Activated CD4-positive, alpha-beta T cell treated with anti-CD3 and anti-CD28 coated beads, Interleukin-10, Interleukin-2, amounts not matched to agents 100 ng/mL and 50 ng/mL, durations not matched to agents 16 hours and 8 hours (primary cell): ENCODE measurements around the gene APBB2.

Experiments used
- DNase-seq: peaks from one replicate; pipeline ENCODE4 v3.0.0-alpha.2; 2020

The APBB2 gene

DNA sequence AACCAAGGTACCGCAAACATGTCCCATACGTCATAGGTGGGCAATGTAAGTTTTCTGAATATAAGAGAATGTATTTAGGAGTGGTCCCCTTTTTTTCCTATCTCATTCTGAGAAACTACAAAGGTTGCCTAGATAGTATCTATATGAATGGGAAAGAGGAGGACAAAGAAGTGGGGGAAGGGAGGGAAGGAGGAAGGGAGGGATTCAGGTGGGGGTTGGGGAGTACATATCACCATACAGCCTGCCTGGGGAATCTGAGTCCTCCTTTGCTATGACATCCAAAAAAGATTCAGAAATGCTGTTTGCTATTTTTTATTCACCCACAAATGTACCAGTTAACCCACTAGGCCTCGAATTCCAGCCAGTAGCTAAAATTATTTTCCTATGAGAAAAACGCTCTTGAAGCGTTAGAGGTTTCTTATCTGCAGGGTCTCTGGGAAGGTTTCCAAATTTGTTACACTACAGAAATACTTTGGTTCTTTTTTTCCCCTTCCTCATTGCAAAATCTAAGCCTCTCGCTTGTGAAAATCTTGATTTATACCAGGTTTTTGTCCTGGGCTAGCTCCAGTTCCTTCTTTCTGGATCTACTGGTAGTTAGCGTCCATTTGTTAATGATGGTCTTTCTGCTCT lies 251.7 kb downstream of the APBB2 start:
- DNase-seq = no peak

DNA sequence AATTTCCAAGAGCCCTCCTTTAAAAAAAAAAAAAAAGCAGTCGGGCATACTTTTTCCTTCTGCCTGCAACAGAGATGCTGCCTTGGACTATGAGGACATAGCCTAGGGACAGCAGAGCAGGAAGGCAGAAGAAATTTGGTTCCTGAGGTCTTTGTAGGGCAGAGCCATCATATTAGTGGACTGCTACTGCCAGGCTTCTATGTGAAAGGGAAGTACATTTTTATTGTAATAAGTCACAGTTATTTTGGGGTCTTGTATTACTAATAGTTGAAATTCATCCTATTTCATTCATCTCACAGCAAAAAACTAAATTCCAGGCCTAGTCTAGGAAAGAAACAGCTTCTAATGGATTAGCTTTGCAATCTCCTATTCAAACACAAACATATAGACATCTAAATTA lies 253.4 kb downstream of the APBB2 start:
- DNase-seq = no peak

DNA sequence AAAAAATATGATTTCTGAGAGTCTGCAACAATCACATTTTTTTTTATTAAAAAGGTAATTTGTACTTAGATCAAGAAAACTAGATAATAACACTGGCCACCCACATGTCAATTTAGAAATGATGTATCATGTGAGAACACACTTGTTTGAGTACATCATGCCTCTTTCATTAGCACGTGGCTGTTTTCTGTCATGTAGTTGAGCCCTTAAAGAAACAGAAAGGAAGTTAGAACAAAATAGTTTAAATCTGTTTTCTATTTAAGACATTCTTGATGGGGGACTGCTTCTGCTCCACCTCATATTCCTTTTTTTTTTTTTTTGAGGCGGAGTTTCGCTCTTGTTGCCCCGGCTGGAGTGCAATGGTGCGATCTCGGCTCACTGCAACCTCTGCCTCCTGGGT lies 257.1 kb downstream of the APBB2 start:
- DNase-seq = no peak

DNA sequence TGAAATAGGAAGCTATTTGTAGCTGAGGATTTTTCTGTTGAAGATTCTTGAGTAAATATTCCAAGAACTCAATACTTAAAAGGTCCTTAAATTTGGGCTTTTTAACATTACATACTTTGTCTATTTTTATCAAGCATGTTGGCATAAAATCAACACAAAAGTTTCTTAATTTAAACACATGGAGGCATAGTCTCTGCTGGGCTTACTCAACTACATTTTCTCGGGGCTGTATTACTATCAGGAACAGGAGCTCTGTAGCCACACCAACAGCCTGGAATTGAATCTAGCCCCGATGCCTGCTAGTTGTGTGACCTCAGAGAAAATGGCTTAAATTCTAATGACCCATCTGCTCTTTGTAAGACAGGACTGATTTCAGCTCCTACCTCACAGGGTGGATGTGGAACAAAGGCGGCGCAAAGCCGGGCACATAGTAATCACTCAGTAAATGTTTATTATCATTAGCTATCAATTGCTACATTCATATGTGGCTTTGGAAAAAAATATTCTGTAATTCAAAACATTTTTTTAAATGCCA lies 257.6 kb downstream of the APBB2 start:
- no peak for DNase-seq

DNA sequence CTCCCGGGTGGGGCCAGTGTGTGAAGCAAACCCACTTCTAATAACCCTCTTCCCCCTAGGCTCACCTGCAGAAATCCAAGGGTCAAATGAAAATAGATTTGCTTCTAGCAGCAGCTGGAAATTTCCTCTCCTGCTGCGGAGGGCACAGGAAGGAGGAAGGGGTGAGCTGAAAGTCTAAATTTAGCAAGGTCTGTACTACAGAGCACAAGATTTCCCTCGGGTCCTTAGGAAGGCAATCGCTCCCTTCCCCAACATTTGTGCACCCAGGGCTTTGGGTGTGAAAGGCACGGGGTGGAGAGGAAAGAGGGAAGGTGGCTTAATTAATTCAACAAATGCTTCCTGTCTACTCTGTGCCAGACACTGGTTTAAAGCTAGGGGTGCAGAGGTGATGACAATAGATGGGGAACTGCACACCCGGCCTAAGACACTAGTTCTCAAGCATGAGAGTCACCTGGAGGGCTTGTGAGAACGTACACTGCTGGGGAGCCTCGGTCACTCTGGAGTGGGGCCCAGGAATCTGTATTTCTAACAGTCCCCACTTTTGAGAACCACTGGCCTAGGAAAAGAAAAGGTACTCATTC lies 260.2 kb downstream of the APBB2 start:
- DNase-seq = no peak

DNA sequence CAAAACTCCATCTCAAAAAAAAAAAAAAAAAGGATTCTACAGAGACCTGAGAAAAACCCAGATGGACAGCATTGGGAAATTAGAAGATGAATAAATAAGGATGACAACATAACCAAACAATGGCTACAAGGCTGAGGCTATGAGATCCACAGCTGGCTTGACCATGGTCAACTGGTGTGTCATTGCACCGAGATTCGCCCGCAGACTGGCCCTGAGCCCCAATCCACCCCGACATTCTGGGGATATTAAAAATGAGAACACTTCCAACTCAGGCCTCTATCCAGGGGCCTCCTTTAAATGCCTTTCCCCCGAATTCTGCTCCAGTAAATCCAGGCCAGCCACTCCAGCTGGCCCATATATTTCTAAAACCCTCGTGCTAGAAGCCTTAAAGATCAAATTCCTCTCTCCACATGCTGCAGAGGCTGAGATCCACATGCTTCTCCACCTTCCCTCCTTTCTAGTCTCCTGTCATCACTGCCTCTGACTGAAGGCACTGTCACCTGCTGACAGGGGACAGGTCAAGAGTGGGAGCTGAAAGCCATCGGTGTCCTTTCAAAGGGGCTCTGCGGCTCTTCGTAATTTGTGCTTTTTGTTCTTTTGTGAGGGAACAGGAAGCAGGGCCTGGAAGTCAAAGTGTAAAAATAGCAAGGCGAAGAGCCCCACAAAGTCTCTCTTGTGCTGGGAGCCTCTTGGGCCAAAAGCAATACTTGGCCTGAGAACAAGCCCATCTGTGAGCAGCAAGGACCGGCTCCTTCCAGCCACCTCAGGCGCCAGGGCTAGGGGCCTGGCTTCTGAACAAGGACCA lies 260.9 kb downstream of the APBB2 start:
- DNase-seq = no peak

DNA sequence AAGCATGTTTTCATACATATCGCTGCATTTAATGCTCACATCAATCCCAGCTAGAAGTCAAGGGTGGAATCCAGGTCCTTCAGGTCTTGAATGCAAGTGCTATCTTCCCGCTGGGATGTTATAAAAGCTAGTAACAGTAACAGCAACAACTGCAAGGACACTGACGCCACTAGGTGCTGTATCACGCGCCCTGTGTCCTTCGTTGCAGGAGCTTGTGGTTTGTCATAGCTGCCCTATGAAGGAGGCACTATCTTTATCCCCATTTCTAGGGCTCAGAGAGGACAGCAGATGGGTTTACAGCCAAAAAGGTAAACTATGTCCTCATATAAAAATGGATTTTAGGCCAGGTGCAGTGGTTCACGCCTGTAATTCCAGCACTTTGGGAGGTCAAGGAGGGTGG lies 261.7 kb downstream of the APBB2 start:
- DNase-seq = no peak

DNA sequence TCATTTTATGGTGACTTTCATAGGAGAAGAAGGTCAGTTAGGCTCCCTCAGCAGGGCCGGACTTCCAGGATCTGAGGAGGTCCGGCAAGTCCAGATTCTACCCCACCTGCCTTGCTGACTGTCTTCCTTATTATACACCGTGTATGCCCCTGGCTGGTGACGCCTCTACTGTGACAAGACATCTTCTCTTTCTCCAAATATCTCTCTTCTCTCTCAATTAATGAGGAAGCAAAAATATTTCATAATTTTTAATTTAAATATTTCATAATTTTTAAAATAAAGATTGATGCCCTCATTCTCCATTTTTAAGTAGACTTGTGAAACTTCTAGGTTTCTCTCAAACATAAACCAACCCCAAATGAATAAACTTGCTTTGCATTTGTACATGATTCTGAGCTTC lies 262.1 kb downstream of the APBB2 start:
- DNase-seq = no peak

DNA sequence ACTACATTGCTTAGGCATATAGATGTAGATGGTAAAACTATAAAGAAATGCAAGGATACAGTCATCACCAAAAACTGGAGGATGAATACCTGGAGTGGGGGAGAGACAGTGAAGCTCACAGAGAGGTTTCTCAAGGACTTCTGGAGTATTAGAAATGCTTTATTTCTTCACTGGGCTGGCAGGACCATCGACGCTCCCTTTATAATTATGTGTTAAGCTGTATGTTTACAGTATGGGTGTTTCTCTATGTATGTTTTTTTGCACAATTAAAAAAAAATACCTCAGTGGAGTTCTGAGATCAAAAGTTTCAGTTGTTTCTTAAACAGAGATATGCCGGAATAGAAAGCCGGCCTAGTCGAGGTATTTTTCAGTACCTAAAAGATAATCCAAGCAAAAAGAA lies 263.3 kb downstream of the APBB2 start:
- no peak for DNase-seq

DNA sequence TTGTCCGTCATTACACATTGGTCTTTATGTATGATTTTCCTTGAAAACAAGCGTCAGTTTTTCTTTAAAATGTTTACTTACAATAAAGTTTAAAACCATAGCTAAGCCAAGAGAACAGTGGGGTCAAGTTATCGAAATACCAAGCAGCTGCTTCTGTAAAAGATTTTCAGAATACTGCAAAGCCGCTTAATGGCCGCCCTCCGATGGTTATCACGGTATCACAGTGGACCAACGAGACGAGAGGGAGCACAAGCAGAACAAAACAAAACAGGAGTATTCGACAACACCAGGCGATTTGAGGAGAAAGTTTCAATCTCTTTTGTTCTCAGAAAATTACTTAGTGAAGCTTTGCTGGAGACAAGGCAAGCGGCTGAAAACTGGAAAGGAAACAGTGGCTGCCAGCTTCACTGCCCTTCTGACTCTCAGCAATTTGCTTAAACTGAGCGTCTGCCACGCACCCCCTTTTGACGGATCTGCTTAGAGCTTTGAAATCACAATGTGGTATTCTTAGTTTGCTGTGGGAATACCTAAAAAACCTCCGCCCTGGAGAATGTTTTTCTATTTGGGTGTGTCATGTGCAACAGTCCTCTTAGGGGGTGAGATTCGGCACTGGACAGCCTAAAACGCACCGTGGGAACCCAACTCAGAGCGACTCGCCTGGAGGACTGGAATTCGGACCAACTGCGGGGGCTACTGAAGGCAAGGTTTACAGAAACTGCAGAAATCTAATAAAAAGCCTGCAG lies 264.8 kb downstream of the APBB2 start:
- no peak for DNase-seq

DNA sequence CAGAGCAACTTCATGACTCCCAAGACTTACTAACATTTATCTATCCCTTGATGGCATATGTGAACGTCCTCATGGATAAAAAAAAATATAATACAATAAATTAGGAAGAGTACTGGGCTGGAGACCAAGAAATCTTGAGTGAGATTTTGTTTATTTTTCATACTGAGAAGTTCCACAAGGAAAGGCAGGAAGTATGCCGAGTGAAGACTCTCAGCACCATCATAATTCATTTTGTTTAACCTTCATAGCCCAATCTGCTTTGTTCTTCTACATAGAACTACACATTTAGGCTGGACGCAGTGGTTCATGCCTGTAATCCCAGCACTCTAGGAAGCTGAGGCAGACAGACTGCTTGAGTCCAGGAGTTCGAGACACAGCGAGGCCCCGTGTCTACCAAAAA lies 266.3 kb downstream of the APBB2 start:
- DNase-seq = no peak

DNA sequence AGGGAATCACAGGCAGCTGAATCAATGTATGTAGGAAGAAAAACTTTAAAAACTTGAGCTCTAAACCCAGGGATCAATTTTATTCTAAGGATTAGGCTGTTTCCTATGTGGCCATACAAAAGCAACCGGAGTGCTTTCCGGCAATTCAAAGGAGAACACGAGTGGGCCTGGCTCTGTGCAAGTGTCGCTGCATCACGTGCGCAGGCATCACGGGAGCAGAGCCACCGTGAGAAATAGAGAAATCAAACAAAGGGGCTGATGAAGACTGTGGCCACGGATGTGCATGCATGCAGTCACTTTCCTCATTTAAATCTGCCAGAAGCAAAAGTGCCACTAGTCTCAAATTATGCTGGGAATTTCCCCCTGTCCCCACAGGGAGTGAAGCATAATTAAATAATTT lies 267.7 kb downstream of the APBB2 start:
- no peak for DNase-seq

DNA sequence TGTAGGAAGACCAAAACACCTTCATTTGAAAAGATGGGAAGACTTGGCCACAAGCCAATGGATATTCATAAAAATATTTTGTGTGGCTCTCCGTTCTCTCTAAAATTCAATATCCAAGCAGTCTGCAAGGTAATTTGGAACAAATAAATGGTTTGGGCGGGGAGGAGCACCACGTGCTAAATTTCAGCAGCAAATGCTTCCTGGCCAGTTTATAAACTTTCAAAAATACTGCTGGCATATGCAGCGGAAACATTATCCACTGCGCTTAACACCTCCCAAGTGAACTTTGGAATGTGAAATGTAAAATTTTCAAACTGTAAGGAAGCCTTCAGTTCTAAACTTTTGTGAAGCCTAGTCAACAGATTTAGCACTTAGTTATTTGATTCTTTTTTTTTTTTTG lies 273.6 kb downstream of the APBB2 start:
- DNase-seq = no peak

DNA sequence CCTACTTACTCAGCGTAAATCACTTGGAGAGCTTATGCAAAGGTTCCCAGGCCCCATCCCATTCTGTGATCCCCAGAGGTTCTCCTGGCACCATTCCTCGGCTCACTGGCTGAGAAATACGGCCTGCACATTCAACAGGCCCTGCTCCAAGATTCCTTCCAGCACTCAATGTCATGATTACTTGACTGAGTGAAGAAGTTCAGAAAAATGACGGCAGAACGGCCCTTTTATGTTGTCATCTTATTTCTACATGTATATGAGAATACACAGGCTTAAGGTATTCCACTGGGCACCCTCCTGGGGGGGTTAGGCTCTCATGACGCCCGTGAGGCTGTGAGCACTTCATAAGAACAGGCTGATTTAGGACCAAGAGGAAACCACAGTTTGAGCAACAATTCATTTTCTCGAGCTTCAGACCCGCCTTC lies 274.0 kb downstream of the APBB2 start:
- DNase-seq = no peak

DNA sequence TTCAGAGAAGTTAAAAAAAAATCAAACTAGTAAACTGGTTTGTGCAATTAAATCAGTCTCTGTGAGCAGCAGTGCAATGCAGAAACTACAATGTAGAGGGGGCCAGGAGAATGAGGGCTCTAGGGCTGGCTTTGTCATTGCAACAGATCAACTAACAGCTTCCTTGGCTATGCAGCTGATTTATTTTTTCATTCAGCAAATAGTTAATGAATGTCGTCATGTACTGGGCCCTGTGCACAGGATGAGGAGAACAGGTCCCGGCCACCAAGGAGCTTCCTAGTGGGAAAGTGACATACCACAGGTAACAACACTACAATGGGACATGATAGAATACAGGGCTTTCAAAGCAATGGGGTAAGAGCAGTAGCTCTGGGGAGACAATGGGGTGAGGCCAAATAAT lies 274.5 kb downstream of the APBB2 start:
- DNase-seq = no peak

DNA sequence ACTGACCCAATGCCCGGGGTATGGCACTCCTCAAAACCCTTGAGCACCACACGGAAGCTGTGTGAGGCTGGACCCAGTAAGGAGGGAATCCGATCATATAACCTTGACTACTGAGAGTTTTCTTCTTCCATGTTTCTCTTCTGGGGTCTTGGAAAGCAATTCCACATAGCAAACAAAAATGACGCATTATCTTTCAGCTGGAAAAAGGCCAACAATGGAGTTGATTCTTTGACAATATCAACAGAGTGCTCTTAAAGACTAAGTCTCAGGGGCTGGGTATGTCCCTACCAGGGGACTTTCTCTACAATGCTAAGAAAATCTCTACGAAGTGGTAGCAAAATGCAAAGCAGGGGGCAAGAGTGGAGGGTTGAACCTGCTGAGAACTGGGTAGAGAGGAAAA lies 276.0 kb downstream of the APBB2 start:
- no peak for DNase-seq

DNA sequence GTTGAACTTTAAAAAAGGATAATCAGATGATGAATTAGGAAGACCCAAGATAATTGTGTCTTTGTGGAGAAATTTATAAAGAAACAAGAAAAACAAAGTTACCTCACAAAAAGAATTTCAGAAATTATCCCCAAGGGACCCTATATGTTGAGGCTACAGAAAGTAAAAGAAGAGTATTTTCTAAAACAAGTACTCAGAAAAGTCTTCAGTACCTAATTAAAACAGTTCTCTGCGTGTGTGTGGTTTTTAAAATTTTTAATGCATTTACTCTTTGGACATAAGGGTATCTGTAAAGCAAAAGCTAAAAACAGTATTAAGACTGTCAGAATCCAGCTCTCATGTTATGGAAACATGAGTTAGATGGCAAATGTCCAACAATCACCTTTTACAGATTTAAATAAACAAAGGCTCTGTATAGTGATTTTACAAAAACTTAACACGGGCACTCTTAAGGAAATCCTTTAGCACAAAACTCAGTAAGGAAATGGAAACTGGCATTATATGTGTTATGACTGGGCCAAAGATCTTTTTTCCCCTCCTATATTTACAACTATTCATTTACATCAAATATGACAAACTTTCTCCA lies 277.1 kb downstream of the APBB2 start:
- DNase-seq = no peak

DNA sequence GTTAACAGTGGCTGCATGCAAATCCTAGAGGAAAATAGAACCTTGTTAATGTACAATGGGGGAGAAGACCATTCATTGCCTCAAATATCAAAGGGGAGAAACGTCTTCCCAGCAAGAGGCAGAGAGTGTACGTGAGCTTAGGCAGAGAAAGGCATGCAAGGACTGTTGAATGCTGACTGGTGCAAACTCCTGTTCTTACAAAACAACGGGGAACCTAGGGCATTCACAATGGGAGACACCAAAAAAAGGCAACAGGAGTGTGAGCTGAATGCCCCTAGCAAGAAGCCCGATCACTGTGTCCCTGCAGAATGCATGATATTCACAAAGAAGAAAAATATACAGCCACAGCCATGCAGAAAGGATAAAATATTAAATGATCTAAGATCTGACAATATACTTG lies 279.7 kb downstream of the APBB2 start:
- DNase-seq = no peak

DNA sequence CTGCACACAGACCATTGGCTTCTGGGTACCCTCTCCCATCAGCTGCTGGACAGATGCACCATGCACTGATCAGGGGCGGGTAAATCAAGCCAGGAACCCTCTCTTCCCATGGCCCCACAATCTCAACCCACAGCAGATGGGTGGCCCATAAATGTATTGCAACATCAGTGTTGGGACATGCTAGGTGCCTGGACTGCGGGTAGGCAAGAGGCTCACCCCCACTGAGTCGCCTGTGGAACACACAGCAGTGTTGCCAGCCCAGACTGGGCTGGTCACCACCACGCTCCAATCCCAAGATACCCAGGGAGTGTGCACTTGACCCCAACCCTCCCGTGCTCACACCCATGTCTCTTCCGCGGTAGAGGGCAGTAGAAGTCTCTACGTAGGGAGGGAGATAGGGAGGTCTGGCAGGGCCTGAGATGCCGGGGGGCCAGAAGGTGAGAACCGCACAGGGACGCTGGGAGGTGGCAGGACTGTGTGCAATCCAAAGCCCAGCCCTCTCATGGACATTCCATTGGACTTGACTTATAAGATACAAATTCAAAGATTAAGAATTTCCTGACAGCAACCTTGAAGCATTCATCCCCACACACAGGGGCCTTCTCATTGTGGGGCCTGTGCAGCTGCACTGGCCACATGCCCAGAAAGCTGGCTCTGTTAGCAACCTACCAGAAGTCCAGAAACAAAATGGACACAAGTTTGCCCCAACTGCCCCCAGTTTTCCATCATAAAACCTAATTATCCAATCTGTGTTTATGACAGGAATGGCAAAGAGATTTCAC lies 280.9 kb downstream of the APBB2 start:
- no peak for DNase-seq

DNA sequence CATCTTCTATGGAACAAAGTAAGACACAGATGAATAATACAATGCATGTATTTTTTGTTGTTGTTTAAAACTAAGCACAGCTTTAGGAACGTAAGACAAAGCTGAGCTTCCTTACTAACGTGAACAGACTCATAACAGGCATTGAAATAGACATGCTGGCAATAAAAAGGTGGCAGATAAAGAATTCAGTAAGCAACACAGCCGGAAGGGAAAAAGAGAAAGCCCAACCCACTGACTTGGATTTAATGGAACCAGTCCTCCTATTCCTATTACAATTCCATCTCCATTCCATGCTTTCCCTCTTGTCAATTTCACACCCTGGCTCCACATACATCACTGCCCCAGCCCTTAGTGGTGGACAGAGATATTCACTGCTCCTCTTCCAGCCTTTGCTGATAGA lies 282.5 kb downstream of the APBB2 start:
- DNase-seq = no peak

DNA sequence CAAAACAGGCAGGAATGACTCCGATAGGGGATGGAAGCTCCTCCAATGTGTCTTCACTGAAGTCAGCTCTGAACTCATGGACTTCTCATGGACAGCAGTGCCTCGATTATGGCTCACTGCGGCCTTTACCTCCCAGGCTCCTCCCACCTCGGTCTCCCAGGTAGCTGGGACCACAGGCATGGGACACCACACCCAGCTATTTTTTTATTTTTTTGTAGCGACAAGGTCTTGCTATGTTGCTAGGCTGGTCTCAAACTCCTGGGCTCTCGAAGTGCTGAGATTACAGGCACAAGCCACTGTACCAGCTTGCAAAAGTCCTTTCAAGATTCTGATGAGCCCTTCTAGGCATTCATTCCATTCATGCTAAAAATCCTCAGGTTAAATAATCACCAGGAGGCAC lies 283.1 kb downstream of the APBB2 start:
- DNase-seq = no peak

DNA sequence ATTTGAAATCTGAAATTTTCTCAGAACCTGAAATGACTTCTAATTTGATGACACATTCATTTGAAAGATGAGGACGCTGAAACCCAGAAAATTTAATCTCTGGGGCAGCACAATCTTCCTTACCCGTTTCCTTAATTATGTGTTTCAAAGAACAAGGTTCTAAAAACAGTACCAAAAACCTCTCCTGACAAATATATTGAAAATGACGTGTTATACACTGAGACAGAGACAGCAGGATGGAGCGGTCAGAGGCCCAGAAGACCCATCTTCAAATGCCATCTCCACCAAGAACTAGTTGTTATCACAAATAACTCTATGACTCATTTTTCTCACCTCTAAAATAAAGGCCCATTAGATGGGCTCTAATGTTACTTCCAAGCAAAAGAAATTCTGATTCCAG lies 287.3 kb downstream of the APBB2 start:
- DNase-seq = peak; percentile 55
